Keratinocyte (primary cell): ENCODE measurements around the gene TRABD2B.

Experiments
- CTCF ChIP-seq, 3 experiments: IDR thresholded peaks in 1 of 3; conservative IDR thresholded peaks in 1 of 3; optimal IDR thresholded peaks in 1 of 3; 2 replicates in 2 of 3; 3 replicates in 1 of 3; pipeline versions ENCODE3 to v1.5.1; 2011; ENCODE audit warnings: low read length in 3 of 3, mild to moderate bottlenecking in 3 of 3, moderate library complexity in 2 of 3, control low read depth in 1 of 3, inconsistent platforms in 1 of 3; ENCODE audit not compliant: insufficient read depth in 2 of 3; ENCODE audit errors: extremely low read depth in 1 of 3
- EZH2 ChIP-seq: IDR thresholded peaks from one replicate; pipeline ENCODE4 v1.6.1; 2012; ENCODE audit warnings: inconsistent platforms, mild to moderate bottlenecking, low read length, moderate library complexity

GRCh38 chr1:47765236-47765635, 231.9 kb downstream of the TRABD2B start:
- no peak for TF ChIP-seq CTCF (optimal IDR thresholded peaks at IDR 0.05 in 1 of 3, IDR thresholded peaks at IDR 0.05 in 1 of 3, conservative IDR thresholded peaks at IDR 0.05 in 1 of 3; ENCODE audit: extremely low read depth in 1 of 3, insufficient read depth in 2 of 3, low read length in 3 of 3)
- TF ChIP-seq EZH2 = no peak
